Activated CD4-positive, alpha-beta T cell treated with anti-CD3 and anti-CD28 coated beads, Interleukin-2, amount 50 U/mL, for 16 hours (primary cell): ENCODE data around the gene CDHR2.
A peak's percentile ranks its signal among the peaks of the same experiment; 100 is the strongest.

ENCODE experiments used
- DNase-seq: peaks from one replicate; pipeline ENCODE4 v3.0.0-alpha.2; 2020

CDHR2 gene

GRCh38 chr5:176625512-176625911 lies 76.4 kb downstream of the CDHR2 start:
- no peak for DNase-seq

DNA sequence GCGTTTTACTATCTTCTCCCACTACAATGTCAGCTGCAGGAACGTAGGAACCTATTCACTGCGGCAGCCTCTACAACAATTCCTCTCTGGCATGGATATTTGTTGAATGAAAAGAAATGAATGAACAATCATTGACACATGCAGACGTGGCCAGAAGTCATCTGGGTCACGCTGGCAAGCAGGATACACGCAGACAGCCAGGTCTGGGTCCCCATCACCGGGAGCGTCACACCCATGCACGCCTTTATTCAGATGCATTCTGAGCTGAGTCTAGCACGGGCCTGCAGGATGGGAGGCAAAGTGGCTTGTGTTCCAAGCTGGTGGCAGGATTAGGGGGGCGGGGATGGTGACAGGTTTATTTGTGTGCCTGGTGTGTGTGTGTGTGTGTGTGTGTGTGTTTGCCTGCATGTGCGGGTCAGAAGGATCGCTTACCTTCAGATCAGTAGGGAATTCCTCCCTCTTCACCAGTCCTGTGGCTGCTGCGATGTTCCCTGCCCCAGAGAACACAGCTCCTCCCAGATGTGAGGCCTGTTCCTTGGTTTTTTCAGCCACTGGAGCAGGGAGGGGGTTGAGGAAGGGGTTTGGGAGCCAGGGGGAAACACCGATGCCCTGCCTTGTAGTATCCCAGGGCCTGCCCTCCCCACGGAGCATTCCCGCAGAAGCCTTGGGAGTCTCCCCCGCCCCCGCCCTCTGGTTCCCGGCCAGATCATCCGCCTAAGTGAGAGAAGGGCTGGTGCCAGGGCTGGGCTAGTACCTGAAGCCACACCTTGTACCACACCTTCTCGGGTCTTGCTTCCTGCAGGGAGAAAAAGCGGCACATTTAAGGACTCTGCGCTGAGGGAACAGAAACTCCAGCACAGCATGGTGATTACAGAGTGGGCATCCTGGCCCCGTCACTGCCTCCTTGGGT lies 77.1 kb downstream of the CDHR2 start:
- DNase-seq: no peak

DNA sequence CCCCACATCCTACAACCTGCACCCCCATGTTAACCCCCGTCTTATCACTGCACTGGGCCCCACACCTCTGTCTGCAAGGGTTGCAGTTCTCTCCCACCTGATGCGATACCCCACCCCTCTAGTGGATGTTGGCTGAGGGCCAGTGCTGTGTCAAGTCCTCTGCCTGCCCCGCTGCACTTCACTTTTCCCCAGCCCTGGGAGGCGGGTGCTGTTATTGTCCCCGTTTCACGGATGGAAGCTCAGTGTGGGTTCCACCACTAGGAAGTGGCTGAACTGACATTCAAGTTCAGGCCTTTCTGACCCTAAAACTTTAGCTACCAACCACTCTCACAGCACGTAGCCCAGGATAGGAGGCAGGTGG lies 77.7 kb downstream of the CDHR2 start:
- no peak for DNase-seq

DNA sequence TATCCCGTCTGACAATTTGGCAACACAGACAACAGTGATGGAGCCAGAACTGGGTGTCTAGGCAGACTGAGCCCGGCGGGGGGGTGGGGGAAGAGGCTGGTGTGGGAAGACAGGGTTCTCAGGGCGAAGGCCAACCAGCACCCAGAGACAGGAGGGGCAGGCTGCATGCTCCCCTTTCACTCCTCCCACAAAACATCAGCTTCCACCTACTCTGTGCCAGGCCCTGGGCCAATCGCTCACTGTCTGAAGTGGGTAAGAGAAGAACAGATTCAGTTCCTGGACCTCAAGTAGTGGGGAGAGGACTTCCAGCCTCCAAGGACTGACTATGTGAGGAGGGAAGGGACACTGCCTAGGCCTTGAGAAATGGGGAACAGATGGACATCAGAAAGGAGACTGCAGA lies 78.4 kb downstream of the CDHR2 start:
- DNase-seq: no peak

DNA sequence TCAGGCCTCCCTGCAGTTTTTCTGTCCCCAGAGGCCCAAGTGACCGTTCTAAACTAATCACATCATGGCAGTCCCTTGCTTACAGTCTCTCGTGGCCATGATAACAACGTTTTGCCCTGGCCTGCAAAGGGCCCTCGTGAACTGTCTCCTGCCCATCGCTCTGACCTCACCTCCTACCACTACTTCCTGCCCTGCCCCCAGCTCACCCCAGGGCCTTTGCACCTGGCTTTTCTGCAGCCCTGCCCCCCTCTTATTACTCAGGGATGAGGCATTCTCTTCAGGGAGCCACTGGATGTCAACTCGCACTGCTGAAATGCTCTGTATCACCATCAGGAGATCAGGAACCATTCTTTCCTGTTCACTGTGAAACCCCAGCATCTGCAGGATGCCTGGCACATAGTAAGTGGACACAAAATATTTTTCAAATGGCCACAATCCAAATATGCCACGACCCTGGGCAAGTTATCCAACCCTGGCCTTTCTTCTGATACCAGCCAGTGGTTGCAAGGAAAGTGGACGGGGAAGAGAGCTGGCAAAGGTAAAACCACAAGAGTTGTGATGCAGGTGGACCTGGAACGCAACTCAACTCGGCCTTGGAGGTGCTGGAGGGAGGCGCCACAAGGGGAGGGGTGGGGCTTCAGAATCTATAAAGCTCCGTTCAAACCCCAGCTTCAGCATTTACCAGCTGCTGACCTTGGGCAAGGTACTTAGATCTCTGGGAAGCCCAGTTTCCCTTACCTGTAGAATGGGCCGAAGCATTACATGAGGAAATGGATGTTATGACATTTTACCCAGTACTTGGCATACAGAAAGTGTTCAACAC lies 79.5 kb downstream of the CDHR2 start:
- DNase-seq: no peak

DNA sequence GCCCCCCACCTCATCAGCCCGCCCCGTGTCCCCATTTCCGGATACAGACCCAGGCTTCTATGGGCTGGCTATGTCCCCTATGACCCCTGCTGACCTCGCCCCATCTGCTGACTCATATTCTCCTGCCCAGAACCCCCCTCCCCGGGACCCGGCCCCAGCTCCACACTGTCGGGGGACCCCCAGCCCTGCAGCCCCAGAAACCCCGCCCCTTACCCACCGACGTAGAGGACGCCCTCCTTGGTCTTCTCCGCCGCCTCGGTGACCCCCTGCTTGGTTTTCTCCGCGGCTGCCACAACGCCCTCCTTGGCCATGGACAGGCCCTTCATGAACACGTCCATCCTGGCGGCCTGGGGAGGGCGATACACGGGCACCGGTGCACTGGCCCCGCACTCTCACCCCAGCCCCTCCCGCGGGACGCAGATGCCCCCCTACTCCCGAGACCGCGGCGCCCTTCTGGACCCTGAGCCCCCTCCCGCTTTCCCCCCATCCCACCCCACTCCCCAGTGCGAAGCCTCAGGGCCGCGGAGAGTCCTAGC lies 80.2 kb downstream of the CDHR2 start:
- no peak for DNase-seq

DNA sequence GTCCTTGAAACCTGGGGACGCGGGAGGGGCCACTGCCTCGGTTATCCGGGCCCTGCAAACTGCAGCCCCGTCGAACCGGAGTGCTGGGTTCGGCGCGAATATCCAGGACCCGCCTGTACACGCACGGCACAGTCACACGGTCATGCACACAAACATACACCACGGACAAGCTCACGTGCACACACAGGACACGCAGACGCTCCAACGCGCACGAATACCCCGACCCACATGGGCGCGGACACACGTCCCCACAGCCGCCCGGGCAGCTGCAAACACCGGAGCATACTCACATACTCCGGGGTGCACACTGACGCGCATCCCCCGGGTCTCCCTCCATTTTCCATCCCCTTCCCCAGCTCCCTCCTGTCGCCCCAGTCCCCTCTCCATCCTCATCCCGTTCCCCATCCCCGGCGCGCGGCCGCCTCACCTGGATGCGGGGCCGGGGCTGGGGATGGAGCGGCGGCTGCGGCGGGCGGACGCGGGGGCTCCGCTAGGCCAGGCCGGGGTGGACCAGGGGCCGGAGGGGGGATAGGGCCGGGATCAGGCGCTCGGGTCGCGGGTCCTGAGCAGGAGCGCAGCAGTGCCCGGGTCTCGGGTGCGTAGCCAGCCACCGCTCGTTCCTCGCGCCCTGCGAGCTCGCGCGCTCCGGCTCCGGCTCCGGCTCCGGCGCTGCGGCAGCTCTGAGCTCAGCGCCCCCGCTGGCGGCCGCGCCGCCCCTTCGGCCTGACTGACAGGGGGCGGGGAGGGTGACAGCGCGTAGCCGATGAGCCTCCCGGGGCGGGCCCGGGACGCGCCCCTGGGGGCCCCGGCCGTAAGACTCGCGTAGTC lies 80.9 kb downstream of the CDHR2 start, which contains the start of the genes EIF4E1B and SNCB:
TSS of gene EIF4E1B (plus strand) at position 823 of the 828 bp plus-strand sequence. CDS start 12,113 bp downstream, outside the sequence.
TSS of gene SNCB (minus strand) at position 682 of the 828 bp plus-strand sequence. CDS start 880 bp downstream, outside the sequence.
- DNase-seq: peak; percentile 34

DNA sequence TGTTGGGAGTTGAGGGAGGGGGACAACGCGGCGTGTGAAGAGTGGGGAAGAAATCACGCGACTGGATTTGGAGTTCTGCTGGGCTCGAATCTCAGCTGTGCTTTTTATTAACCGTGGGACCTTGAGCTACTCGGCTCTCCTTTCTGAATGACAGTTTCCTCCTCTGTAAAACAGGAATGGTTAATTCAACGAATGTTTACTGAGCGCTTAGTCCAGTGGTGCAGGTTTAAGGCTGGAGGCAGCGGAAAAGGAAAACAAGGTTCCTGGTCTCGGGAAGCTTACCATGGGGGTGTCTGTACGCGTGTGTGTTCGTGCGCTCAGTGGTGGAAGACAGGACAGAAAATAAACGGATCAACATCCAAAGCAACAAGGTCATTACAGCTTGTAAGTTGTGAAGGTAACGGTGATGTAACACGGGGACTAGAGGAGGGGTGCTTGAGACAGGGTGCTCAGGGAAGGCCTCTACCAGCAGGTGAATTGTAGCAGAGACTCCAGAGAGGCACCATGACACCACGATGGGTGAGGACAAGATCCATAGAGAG lies 81.6 kb downstream of the CDHR2 start:
- no peak for DNase-seq

DNA sequence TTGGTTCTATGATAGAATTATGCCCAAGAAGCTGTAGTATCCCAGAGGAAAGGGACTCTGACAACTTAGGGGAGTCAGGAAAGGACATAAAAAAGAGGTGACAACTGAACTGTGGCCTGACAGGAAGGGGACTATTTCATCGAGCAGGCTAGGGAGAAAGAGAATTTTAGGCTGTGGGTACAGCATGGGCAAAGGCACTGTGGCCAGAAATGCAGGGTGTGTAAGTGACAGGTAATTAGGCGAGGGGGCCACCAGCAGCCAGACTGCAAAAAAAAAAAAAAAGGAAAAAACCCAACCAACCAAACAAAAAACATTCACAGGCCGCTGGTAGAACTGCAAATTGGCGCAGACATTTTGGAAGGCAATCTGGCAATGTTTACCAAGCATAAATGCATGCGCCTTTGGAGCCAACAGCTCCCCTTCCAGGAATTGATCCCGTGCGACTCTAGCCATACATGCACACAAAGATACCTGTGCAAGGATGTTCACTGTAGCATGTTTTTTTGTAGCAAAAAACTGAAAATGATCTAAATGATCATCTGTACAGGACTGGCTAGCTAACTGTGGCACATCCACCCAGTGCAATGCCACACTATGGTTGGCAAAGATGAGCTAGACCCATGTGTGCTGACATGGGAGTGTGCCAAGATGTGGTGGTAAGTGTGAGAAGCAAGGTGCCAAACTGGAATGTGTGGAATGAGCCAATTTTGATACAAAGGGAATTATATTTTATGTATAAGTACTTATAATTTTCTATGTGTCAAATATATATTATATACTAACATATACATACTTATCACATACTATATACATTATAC lies 82.5 kb downstream of the CDHR2 start:
- DNase-seq: no peak

DNA sequence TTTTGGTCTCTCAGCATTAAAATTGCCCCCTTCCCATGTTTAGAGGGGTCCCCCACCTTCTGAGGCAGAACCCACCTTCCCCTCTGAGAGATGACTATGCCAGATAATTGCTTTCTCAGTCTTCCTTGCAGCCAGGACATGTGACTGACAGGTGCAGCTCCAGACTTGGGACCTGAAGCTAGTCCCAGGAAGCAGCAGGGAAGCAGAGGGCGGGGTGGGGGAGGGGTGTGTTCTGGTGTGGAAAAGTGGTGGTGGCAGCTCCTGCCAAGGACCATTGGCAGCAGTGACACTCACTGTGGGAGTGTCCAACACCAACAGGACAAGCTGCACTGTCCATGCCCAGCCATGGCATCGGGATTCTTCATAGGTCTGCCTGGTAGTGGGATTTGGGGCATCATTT lies 83.6 kb downstream of the CDHR2 start:
- no peak for DNase-seq

- no peak for DNase-seq
Observed at GRCh38 chr5:176633598-176633997, 84.5 kb downstream of the CDHR2 start.

DNA sequence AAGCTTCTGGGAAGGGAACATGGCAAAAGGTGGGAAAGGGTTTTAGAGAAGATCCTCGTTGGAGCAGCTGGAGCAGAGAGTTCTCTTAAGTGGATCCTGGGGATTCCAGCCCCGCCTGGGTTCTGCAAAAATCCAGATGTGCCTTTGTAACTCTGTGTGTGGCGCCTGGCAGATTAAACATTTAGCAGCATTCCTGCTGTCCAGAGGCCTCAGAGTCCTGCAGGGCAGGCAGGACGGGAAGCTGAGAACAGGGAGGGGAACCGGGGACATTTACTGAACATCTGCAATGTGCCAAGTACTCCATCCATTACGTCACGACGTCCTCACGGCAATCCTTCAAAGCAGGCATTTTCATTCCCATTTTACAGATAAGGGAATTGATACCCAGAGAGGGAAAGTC lies 87.3 kb downstream of the CDHR2 start:
- no peak for DNase-seq

- DNase-seq: no peak
Observed at GRCh38 chr5:176637556-176637955, 88.4 kb downstream of the CDHR2 start.

- DNase-seq: no peak
Observed at GRCh38 chr5:176638437-176638836, 89.3 kb downstream of the CDHR2 start.

DNA sequence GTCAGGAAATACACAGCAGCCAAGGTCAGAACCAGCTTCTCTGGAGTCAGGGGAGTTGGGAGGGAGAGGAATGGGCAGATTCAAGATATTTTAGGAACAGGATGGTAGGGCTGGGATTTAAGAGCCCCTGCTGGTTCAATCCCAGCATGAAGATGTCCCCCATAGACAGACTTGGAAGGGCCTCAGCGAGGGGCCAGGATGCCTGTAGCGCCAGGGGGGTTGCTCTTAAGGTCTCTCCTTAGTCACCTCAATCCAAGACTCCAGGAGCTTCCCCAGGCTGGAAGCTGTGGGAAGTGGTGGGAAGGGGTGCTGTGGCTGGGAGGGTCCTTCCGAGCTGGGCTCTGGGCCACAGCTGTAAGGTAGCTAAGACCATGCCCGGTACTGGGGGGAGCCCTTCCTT lies 90.1 kb downstream of the CDHR2 start:
- DNase-seq: no peak

DNA sequence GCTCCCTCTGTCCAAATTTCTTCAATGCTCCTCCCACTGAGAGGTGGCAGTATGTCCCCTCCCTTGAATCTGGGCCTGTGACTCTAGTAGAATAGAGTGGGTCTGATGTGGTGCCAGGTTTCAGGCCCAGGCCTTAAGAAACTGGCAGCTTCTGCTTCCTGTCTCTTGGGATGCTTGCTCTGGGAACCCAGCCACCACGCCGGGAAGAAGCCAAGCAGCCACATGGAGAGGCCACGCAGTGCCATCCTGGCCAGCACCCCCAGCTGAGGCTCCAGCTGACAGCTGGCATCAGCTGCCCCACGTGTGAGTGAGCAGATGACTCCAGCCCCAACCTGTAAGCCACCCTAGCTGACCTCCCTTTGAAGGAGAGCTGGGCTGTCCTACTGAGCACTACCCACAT lies 90.8 kb downstream of the CDHR2 start:
- DNase-seq: no peak

GRCh38 chr5:176640616-176641015 lies 91.5 kb downstream of the CDHR2 start:
- DNase-seq: no peak

GRCh38 chr5:176642675-176643490 lies 93.7 kb downstream of the CDHR2 start:
- DNase-seq: no peak

GRCh38 chr5:176643491-176644219 lies 94.5 kb downstream of the CDHR2 start:
- no peak for DNase-seq

GRCh38 chr5:176644294-176644693 lies 95.2 kb downstream of the CDHR2 start:
- DNase-seq: no peak
